ENCODE data around the gene ZMYM2. TPM values are rescaled to one million over a fixed set of nuclear protein-coding genes. Genes with fewer than 3 reads are reported as not detected.

The ZMYM2 gene
- polyA plus RNA-seq, 3 donors = 6.7 to 32.6 (median 8.5) TPM

- H3K9ac ChIP-seq (ENCODE audit: insufficient read depth, low read length, poor library complexity, severe bottlenecking) = peak overlapping the region; percentile 40
- H3K36me3 Mint-ChIP-seq = no peaks in the 10 kb centered on the region
Observed at GRCh38 chr13:20121159-20121525, 162.6 kb downstream of the ZMYM2 start.

GRCh38 chr13:20124303-20124702 lies 165.8 kb downstream of the ZMYM2 start:
- no peak for TF ChIP-seq CTCF (IDR thresholded peaks at IDR 0.05)
- WGBS (ENCODE audit: insufficient coverage) = no CpG with 5 or more reads among the region's 1 CpG
- peaks cover 38 to 53% of the 10 kb centered on the region in 2 donors for H3K4me1 ChIP-seq (ENCODE audit: control insufficient read depth in 1 of 2, insufficient read depth in 2 of 2, low read length in 2 of 2)
- DNase-seq = no peak
- no peak overlapping the region for H3K4me2 ChIP-seq (replicated peaks; ENCODE audit: extremely low read depth, low read length, poor library complexity, severe bottlenecking)
- no peaks in the 10 kb centered on the region for H3K36me3 Mint-ChIP-seq
- peak overlapping the region in 1 of 2 donors; percentile 33 for H3K4me3 Mint-ChIP-seq
- H2AFZ ChIP-seq (ENCODE audit: insufficient read depth, low read depth, low read length, poor library complexity, severe bottlenecking) = no peak overlapping the region
- peaks cover 40% of the 10 kb centered on the region for H3K4me1 Mint-ChIP-seq
- peaks cover 12 to 21% (median 13%) of the 10 kb centered on the region in 3 donors for H3K27me3 Mint-ChIP-seq (ENCODE audit: low read depth in 3 of 3)
- no peak overlapping the region for H3K9ac ChIP-seq (ENCODE audit: insufficient read depth, low read length, poor library complexity, severe bottlenecking)
- H4K20me1 ChIP-seq (ENCODE audit: insufficient read depth, low read length) = no peaks in the 10 kb centered on the region
- peaks cover 0 to 7% (median 0%) of the 10 kb centered on the region in 7 donors for H3K9me3 Mint-ChIP-seq
- no peaks in the 10 kb centered on the region for H3K79me2 ChIP-seq (ENCODE audit: insufficient read depth, low read length)
- no peaks in the 10 kb centered on the region for H3K9me3 ChIP-seq (replicated peaks in 1 of 2; ENCODE audit: control insufficient read depth in 1 of 2, insufficient read depth in 1 of 2, low read length in 2 of 2)
- peaks cover 8 to 19% of the 10 kb centered on the region in 2 donors for H3K27me3 ChIP-seq (ENCODE audit: control insufficient read depth in 2 of 2, insufficient read depth in 2 of 2, low read length in 2 of 2)
- intact Hi-C loops (cut with micrococcal nuclease) = loop anchor here (10.0 kb wide), 2 partner anchors 50 kb away; no protein-coding TSS in a partner anchor
- H3K27ac Mint-ChIP-seq = peak overlapping the region in 1 of 7 donors; percentile 56
- no peak overlapping the region for H3K4me3 ChIP-seq (replicated peaks in 1 of 3; ENCODE audit: low read depth in 2 of 3, low read length in 3 of 3)
- H3K36me3 ChIP-seq (replicated peaks in 1 of 2; ENCODE audit: control insufficient read depth in 1 of 2, insufficient read depth in 2 of 2, low read length in 2 of 2) = no peaks in the 10 kb centered on the region
- H3K27ac ChIP-seq (ENCODE audit: low read depth in 1 of 2, low read length in 2 of 2) = no peak overlapping the region

More at GRCh38 chr13:20121159-20121525, 162.6 kb downstream of the ZMYM2 start:
- H3K4me3 Mint-ChIP-seq = peak overlapping the region; percentile 82 to 89
- H2AFZ ChIP-seq (ENCODE audit: insufficient read depth, low read depth, low read length, poor library complexity, severe bottlenecking) = no peak overlapping the region
- H3K27ac Mint-ChIP-seq = peak overlapping the region; percentile 82 to 93 (median 90)
- H3K4me1 Mint-ChIP-seq = peaks cover 28% of the 10 kb centered on the region
- H3K4me2 ChIP-seq (replicated peaks; ENCODE audit: extremely low read depth, low read length, poor library complexity, severe bottlenecking) = peak overlapping the region; percentile 39
- no peaks in the 10 kb centered on the region for H3K9me3 ChIP-seq (replicated peaks in 1 of 2; ENCODE audit: control insufficient read depth in 1 of 2, insufficient read depth in 1 of 2, low read length in 2 of 2)
- WGBS (ENCODE audit: insufficient coverage) = no CpG with 5 or more reads among the region's 7 CpGs
- H3K27me3 ChIP-seq (ENCODE audit: control insufficient read depth in 2 of 2, insufficient read depth in 2 of 2, low read length in 2 of 2) = peaks cover 0 to 6% of the 10 kb centered on the region in 2 donors
- no peak for TF ChIP-seq CTCF (IDR thresholded peaks at IDR 0.05)
- H3K79me2 ChIP-seq (ENCODE audit: insufficient read depth, low read length) = no peaks in the 10 kb centered on the region
- intact Hi-C loops (cut with micrococcal nuclease) = loop anchor here (10.0 kb wide), 2 partner anchors 46 to 54 kb away; no protein-coding TSS in a partner anchor
- H3K36me3 ChIP-seq (replicated peaks in 1 of 2; ENCODE audit: control insufficient read depth in 1 of 2, insufficient read depth in 2 of 2, low read length in 2 of 2) = no peaks in the 10 kb centered on the region
- peaks cover 25 to 37% of the 10 kb centered on the region in 2 donors for H3K4me1 ChIP-seq (ENCODE audit: control insufficient read depth in 1 of 2, insufficient read depth in 2 of 2, low read length in 2 of 2)
- H3K27me3 Mint-ChIP-seq (ENCODE audit: low read depth in 3 of 3) = peaks cover 7 to 19% (median 12%) of the 10 kb centered on the region in 3 donors
- peak overlapping the region in 1 of 2 donors; percentile 72 for H3K27ac ChIP-seq (ENCODE audit: low read depth in 1 of 2, low read length in 2 of 2)
- peak overlapping the region in 2 of 3 experiments; percentile 43 to 63 for H3K4me3 ChIP-seq (replicated peaks in 1 of 3; ENCODE audit: low read depth in 2 of 3, low read length in 3 of 3)
- DNase-seq = peak in 1 of 3 donors; percentile 35
- H4K20me1 ChIP-seq (ENCODE audit: insufficient read depth, low read length) = no peaks in the 10 kb centered on the region
- H3K9me3 Mint-ChIP-seq = peaks cover 0 to 3% (median 0%) of the 10 kb centered on the region in 7 donors
